Spleen (tissue), 7 donors: ENCODE data around the gene SAYSD1.

Experiments
- CTCF ChIP-seq, 11 experiments: fragments of 200-600 bp in 7 of 11; fragments of 450-650 bp in 4 of 11; sonication (generic) in 4 of 11; IDR thresholded peaks in 8 of 11; conservative IDR thresholded peaks in 3 of 11; 1 replicate in 7 of 11; 2 replicates in 4 of 11; pipeline versions ENCODE4 v1.4.0 to v1.8.0; 2016 to 2021; ENCODE audit warnings: antibody characterized with exemption in 11 of 11, inconsistent platforms in 4 of 11, mild to moderate bottlenecking in 1 of 11
- POLR2A ChIP-seq, 3 donors: fragments of 450-650 bp; IDR thresholded peaks; one replicate each; pipeline ENCODE4 v1.5.1; 2017; ENCODE audit warnings: antibody characterized with exemption in 3 of 3, mild to moderate bottlenecking in 1 of 3
- donor health status: DM: no; HTN: no; CAD: no; lungs with moderate emphysema.
- donor health status: DM: no; HTN: no; CAD: no.
- donor health status: DM: no; HTN: no; CAD: no.

- no peak for TF ChIP-seq POLR2A (IDR thresholded peaks at IDR 0.05)
- no peak for TF ChIP-seq CTCF (IDR thresholded peaks at IDR 0.05 in 8 of 11, conservative IDR thresholded peaks at IDR 0.05 in 3 of 11)
Measured at GRCh38 chr6:39154705-39155104, 39.7 kb upstream of the SAYSD1 start.
